DMS114 treated with DMSO at 0.1 percent for 48 hours (cell line): ENCODE data around the gene MAN2B2.
A peak's percentile ranks its signal among the peaks of the same experiment; 100 is the strongest.

ENCODE experiments used
- DNase-seq: peaks from one replicate; lab custom pipeline; 2025; ENCODE audit not compliant: unreplicated experiment; lab: John Stamatoyannopoulos, UW

The MAN2B2 gene

GRCh38 chr4:6546091-6546490 lies 28.9 kb upstream of the MAN2B2 start:
- DNase-seq: no peak

- peak; percentile 37 for DNase-seq
Observed at GRCh38 chr4:6546681-6547447, 28.1 kb upstream of the MAN2B2 start.

DNA sequence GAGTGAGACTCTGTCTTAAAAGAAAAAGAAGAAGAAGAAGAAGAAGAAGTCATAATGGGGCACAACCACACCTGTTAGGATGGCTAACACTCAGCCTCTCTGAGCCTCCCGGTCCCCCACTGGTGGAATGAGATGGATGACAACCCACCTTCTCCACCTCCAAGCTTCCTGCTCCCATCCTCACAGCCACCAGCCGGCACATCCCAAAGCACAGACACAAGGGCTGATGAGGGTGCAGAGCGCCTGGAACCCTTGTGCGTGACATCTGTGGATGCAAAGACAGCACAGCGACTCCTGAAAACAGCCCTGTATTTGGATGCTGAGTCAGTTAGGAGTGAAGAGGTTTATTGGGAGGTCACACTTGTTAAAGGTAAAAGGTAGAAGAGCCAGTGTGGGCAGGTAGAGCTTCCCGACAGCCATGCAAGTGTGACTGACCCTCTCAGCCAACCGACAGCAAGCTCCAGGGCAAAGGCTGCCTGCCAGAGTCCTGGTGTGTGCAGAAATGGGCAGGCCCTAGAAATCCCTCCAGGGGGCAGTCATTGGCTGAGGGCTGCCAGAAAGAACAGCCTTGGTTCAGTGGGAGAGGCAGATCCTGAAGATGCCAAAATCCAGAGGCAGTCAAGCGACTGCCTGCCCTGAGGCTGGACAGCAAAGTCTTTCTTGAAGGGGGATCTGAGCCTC lies 26.6 kb upstream of the MAN2B2 start:
- DNase-seq: no peak

- DNase-seq: no peak
Observed at GRCh38 chr4:6548882-6549230, 26.1 kb upstream of the MAN2B2 start.

- no peak for DNase-seq
Observed at GRCh38 chr4:6549445-6549844, 25.5 kb upstream of the MAN2B2 start.

DNA sequence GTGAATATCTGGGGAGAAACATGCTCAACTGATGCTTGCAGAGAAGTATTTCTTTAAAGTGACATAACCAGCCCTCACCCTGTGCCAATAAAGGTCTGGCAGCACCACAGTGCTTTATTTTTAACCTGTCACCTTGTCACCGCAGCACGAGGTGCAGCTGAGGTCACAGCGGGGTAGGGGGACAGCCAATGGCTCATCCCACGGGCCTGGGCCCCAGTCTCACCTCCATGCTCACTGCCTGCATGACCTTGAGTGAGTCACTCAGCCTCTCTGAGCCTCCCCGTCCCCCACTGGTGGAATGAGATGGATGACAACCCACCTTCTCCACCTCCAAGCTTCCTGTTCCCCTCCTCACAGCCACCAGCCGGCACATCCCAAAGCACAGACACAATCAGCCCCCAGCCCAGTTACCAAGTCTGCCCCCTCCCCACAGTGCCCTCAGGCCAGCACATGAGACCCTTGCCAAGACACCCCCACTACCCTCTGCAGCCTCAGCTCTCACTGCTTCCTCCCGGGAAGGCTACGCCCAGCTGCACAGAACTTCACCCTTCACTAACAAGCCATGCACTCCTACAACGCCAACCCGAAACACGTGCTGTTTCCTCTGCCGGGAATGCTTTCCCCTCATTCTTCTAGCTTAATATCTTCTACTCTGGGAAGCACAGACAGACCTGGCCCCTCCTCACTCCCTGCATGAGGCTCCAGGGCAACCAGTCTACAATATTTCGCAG lies 24.9 kb upstream of the MAN2B2 start:
- DNase-seq: no peak

DNA sequence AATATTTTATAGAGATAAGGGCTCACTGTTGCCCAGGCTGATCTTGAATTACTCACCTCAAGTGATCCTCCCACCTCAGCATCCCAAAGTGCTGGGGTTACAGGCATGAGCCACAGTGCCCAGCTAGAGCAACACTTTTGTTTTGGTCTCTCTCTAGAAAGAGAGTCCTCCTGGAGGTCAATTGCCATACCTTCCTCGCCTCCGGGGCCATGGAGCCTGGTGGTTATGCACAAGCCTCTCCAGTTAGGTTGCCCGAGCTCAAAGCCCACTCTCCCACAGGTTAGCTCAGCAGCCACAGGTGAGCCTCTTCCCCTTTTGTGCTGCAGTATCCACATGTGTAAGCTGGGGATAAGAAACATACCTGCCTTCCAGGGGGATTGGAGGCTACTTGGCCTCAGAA lies 24.2 kb upstream of the MAN2B2 start:
- no peak for DNase-seq

- no peak for DNase-seq
Observed at GRCh38 chr4:6551660-6552059, 23.3 kb upstream of the MAN2B2 start.

DNA sequence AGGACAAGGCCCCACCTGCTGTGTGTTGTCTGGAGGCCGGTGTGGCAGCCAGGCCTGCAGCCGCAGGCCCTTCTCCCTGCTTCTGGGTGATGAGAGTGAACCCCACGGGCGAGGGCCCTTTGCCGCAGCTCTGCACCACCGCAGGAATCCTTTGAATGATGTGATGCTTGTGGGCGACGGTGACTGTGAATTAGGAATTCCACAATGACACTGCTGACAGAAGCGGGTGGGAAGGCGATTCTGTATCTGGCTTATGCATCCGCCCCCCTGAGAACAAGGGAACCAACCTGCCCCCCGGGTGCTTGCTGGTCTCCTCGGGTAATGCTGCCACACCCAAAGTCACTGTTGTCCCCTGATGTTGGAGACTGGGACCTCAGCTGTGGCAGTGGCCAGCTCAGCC lies 19.5 kb upstream of the MAN2B2 start:
- no peak for DNase-seq

DNA sequence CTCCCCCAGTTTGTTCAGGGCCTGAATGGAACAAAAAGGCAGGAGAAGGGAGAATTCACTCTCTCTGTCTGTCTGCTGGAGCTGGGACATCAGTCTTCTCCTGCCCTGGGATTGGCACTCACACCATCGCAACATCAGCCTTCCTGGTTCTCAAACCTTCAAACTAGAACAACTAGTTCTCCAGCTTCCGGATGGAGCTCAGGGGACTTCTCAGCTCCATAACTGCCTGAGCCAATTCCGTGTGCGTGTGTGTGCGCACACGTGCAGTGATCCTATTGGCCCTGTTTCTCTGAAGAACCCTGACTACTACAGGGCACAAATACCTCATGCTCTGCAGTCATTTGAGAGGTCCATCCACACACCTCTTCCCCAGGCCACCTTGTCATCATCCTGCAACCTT lies 18.7 kb upstream of the MAN2B2 start:
- DNase-seq: no peak

DNA sequence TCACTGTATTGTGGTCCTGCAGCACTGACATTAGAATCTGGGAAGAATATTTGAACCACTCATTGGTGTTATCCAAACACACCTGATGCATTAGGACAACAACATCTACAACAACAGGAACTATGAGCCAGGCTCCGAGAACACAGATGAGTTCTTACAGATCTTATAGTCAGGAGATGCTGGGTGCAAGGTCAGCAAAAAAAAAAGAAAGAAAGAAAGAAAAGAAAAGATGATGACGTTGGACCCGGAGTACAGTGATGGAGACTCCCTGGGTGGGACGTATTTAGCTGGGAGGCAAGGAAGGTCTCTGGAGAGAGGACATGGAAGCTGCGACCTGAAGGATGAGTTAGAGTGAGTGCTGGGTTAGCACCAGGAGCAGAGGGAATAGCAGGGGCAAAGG lies 17.8 kb upstream of the MAN2B2 start:
- no peak for DNase-seq

GRCh38 chr4:6557856-6558255 lies 17.1 kb upstream of the MAN2B2 start:
- DNase-seq: no peak

- no peak for DNase-seq
Observed at GRCh38 chr4:6560416-6561172, 14.4 kb upstream of the MAN2B2 start.

DNA sequence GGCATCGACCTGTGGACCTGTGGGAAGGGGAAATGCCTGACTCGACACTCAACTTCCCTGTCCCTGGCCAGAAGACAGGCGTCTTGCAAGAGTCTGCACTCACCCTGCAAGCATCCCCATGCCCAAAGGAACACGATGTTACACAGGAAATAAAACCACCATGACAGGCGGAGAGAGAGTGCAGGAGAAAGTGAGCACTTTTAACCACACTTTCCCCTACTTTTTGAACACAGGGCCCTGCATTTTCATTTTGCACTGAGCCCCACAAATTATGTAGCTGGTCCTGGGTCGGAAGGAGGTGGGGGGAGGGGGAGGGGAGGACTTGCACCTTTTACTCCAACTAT lies 13.8 kb upstream of the MAN2B2 start:
- DNase-seq: no peak

DNA sequence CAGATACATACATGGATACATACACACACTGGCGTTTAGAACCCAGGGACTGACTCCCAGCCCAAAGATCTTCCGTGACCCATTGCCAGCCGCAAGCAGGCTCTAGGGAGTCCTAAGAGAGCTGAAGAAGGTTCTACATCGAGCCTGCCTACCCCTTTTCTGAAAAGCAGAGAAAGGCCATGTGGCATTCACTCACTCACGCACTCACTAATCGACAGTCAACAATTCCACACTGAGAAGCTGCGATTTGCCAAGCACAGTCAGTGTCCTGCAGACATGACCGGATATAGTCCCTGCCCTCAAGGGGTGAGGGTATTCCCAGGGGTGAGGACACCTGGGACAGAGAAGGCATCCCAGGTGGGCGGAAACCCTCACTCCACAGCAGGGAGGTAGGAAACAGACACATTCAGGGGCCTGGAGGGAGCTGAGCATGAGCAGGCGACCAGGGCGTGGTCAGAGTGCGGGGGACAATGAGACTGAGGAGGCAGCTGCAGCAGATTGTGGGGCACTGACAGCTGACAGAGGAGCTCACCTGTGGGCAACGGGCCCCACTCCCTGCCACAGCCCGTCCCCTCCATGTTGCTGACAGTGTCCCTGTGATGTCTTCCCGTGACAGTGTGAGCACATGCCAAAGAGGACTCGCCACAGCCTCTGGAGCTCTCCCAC lies 13.2 kb upstream of the MAN2B2 start:
- DNase-seq: no peak

- no peak for DNase-seq
Observed at GRCh38 chr4:6562931-6563901, 11.8 kb upstream of the MAN2B2 start.

- DNase-seq: no peak
Observed at GRCh38 chr4:6563935-6564645, 10.9 kb upstream of the MAN2B2 start.

GRCh38 chr4:6565691-6566390 lies 9.1 kb upstream of the MAN2B2 start:
- DNase-seq: no peak
